HG03378 (cell line): ENCODE results near the gene KCTD19.

Source experiments
- ATAC-seq: cut with Tn5 transposase; IDR thresholded peaks from one replicate; pipeline ENCODE4 v1.9.1; 2021; ENCODE audit warnings: mild to moderate bottlenecking, moderate library complexity; ENCODE audit not compliant: unreplicated experiment

The KCTD19 gene

GRCh38 chr16:67283826-67284555 is 42.5 kb downstream of the KCTD19 start:
- no peak for ATAC-seq

- ATAC-seq, result no peak
Measured at GRCh38 chr16:67283039-67283825, 43.3 kb downstream of the KCTD19 start.

- ATAC-seq, result no peak
Measured at GRCh38 chr16:67282447-67282805, 44.1 kb downstream of the KCTD19 start.

GRCh38 chr16:67281536-67282446 is 44.8 kb downstream of the KCTD19 start:
- ATAC-seq, result no peak

- ATAC-seq, result no peak
Measured at GRCh38 chr16:67280090-67281015, 46.2 kb downstream of the KCTD19 start.

- no peak for ATAC-seq
Measured at GRCh38 chr16:67279296-67280089, 47.0 kb downstream of the KCTD19 start, which contains the start of gene PLEKHG4. Gene PLEKHG4 (plus strand): TSS chr16:67279532. CDS start chr16:67280045, 513 bp downstream.

- no peak for ATAC-seq
Measured at GRCh38 chr16:67278773-67279295, 47.7 kb downstream of the KCTD19 start.

GRCh38 chr16:67277999-67278772 is 48.4 kb downstream of the KCTD19 start:
- ATAC-seq, result no peak

- no peak for ATAC-seq
Measured at GRCh38 chr16:67277294-67277998, 49.1 kb downstream of the KCTD19 start.

GRCh38 chr16:67275321-67275720 is 51.2 kb downstream of the KCTD19 start:
- ATAC-seq, result no peak

- no peak for ATAC-seq
Measured at GRCh38 chr16:67271446-67271845, 55.1 kb downstream of the KCTD19 start.

- ATAC-seq, result no peak
Measured at GRCh38 chr16:67270931-67271338, 55.6 kb downstream of the KCTD19 start.

- no peak for ATAC-seq
Measured at GRCh38 chr16:67269766-67270165, 56.8 kb downstream of the KCTD19 start.

- ATAC-seq, result no peak
Measured at GRCh38 chr16:67268136-67268579, 58.4 kb downstream of the KCTD19 start.

- no peak for ATAC-seq
Measured at GRCh38 chr16:67265834-67266233, 60.7 kb downstream of the KCTD19 start.

- no peak for ATAC-seq
Measured at GRCh38 chr16:67264866-67265265, 61.7 kb downstream of the KCTD19 start.

- no peak for ATAC-seq
Measured at GRCh38 chr16:67264277-67264676, 62.3 kb downstream of the KCTD19 start.

GRCh38 chr16:67263201-67263600 is 63.3 kb downstream of the KCTD19 start:
- no peak for ATAC-seq
